Activated naive CD4-positive, alpha-beta T cell treated with Interleukin-2 at 50 U/mL for 16 hours (primary cell): ENCODE data around the gene PTPRD.

ENCODE experiments used
- DNase-seq: peaks from one replicate; pipeline ENCODE4 v3.0.0-alpha.2; 2020

Gene PTPRD

GRCh38 chr9:10045598-10045997 lies 567.2 kb downstream of the PTPRD start:
- DNase-seq = no peak

GRCh38 chr9:10041726-10042229 lies 571.0 kb downstream of the PTPRD start:
- DNase-seq = no peak

- no peak for DNase-seq
Measured at GRCh38 chr9:10036095-10036494, 576.7 kb downstream of the PTPRD start.

GRCh38 chr9:10032166-10032565 lies 580.6 kb downstream of the PTPRD start:
- no peak for DNase-seq

GRCh38 chr9:10026443-10026984 lies 586.3 kb downstream of the PTPRD start:
- no peak for DNase-seq

GRCh38 chr9:10015755-10016154 lies 597.0 kb downstream of the PTPRD start:
- no peak for DNase-seq

GRCh38 chr9:10014889-10015288 lies 597.9 kb downstream of the PTPRD start:
- DNase-seq = no peak

- DNase-seq = no peak
Measured at GRCh38 chr9:10009401-10009800, 603.4 kb downstream of the PTPRD start.

GRCh38 chr9:10008101-10008799 lies 604.6 kb downstream of the PTPRD start:
- DNase-seq = no peak

GRCh38 chr9:10007356-10007755 lies 605.4 kb downstream of the PTPRD start:
- DNase-seq = no peak

- no peak for DNase-seq
Measured at GRCh38 chr9:10005206-10005605, 607.6 kb downstream of the PTPRD start.

GRCh38 chr9:10003047-10003446 lies 609.8 kb downstream of the PTPRD start:
- DNase-seq = no peak

GRCh38 chr9:10000669-10001068 lies 612.1 kb downstream of the PTPRD start:
- no peak for DNase-seq

- no peak for DNase-seq
Measured at GRCh38 chr9:9998491-9999287, 614.1 kb downstream of the PTPRD start.

GRCh38 chr9:9997585-9997984 lies 615.2 kb downstream of the PTPRD start:
- DNase-seq = no peak

- no peak for DNase-seq
Measured at GRCh38 chr9:9996259-9996658, 616.5 kb downstream of the PTPRD start.

- DNase-seq = no peak
Measured at GRCh38 chr9:9992936-9993335, 619.9 kb downstream of the PTPRD start.

- no peak for DNase-seq
Measured at GRCh38 chr9:9973062-9973461, 639.7 kb downstream of the PTPRD start.

- DNase-seq = no peak
Measured at GRCh38 chr9:9970514-9970913, 642.3 kb downstream of the PTPRD start.

- DNase-seq = no peak
Measured at GRCh38 chr9:9963841-9964240, 649.0 kb downstream of the PTPRD start.

GRCh38 chr9:9961934-9962333 lies 650.9 kb downstream of the PTPRD start:
- no peak for DNase-seq

GRCh38 chr9:9961487-9961886 lies 651.3 kb downstream of the PTPRD start:
- no peak for DNase-seq

- DNase-seq = no peak
Measured at GRCh38 chr9:9951556-9952160, 661.1 kb downstream of the PTPRD start.

GRCh38 chr9:9950813-9951212 lies 662.0 kb downstream of the PTPRD start:
- no peak for DNase-seq
